ENCODE results near the gene TCF15.
"Not testable (repeated sequence)": the region's sequence is repeated elsewhere in the genome, so short reads cannot be mapped to it uniquely, and the experiment has no call there.

The TCF15 gene

GRCh38 chr20:610130-611046 is at the start of gene TCF15:
Gene TCF15 (minus strand): TSS chr20:610309. CDS start chr20:610237, 72 bp downstream.
- DNase-seq = peak; percentile 53

- DNase-seq = peak; percentile 60
Observed at GRCh38 chr20:658731-659291, 48.7 kb upstream of the TCF15 start.

- DNase-seq = no peak
Observed at GRCh38 chr20:658202-658601, 48.1 kb upstream of the TCF15 start.

- DNase-seq = no peak
Observed at GRCh38 chr20:655726-656624, 45.9 kb upstream of the TCF15 start.

GRCh38 chr20:654417-654750 is 44.3 kb upstream of the TCF15 start:
- no peak for DNase-seq

- no peak for DNase-seq
Observed at GRCh38 chr20:653590-654416, 43.7 kb upstream of the TCF15 start.

GRCh38 chr20:653110-653589 is 43.0 kb upstream of the TCF15 start, which contains the start of gene SRXN1:
Gene SRXN1 (minus strand): TSS chr20:653200. CDS start chr20:653185, 15 bp downstream.
- DNase-seq = peak; percentile 94

GRCh38 chr20:652615-653109 is 42.6 kb upstream of the TCF15 start:
- peak; percentile 25 for DNase-seq

- no peak for DNase-seq
Observed at GRCh38 chr20:651713-652614, 41.9 kb upstream of the TCF15 start.

GRCh38 chr20:650954-651353 is 40.8 kb upstream of the TCF15 start:
- no peak for DNase-seq

GRCh38 chr20:650281-650680 is 40.2 kb upstream of the TCF15 start:
- DNase-seq = no peak

- no peak for DNase-seq
Observed at GRCh38 chr20:647479-648019, 37.4 kb upstream of the TCF15 start.

GRCh38 chr20:646868-647233 is 36.7 kb upstream of the TCF15 start:
- DNase-seq = no peak

- DNase-seq = no peak
Observed at GRCh38 chr20:646107-646867, 36.2 kb upstream of the TCF15 start.

- DNase-seq = peak; percentile 49
Observed at GRCh38 chr20:645318-646106, 35.4 kb upstream of the TCF15 start.

GRCh38 chr20:644692-645317 is 34.7 kb upstream of the TCF15 start:
- DNase-seq = no peak

GRCh38 chr20:642398-643174 is 32.5 kb upstream of the TCF15 start:
- no peak for DNase-seq

- not testable (repeated sequence) for DNase-seq
Observed at GRCh38 chr20:642013-642397, 31.9 kb upstream of the TCF15 start.
